GM19463 (cell line): Measurements from ENCODE around the gene DYNLT1.

ENCODE experiments used
- ATAC-seq: cut with Tn5 transposase; IDR thresholded peaks from one replicate; pipeline ENCODE4 v1.9.1; 2021; ENCODE audit warnings: mild to moderate bottlenecking, moderate library complexity; ENCODE audit not compliant: unreplicated experiment

Gene DYNLT1

DNA sequence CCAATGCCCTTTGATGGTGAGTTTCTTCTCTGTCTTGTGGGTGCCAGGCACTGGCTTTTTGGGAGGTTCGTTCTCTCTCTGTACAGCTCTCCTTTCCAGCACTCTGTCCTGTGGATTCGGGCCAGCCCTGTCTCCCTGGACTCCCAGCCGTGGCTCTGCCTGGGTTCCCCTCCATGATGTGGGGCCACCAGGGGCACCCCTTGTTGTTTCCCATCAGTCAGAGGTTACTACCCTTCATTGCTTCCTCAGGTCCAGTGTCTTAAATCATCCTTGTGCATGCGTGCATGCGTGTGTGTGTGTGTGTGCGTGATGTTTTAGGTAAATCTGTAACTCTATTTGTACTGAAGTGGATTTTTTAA, 40.5 kb downstream of the DYNLT1 start:
- ATAC-seq, result no peak

DNA sequence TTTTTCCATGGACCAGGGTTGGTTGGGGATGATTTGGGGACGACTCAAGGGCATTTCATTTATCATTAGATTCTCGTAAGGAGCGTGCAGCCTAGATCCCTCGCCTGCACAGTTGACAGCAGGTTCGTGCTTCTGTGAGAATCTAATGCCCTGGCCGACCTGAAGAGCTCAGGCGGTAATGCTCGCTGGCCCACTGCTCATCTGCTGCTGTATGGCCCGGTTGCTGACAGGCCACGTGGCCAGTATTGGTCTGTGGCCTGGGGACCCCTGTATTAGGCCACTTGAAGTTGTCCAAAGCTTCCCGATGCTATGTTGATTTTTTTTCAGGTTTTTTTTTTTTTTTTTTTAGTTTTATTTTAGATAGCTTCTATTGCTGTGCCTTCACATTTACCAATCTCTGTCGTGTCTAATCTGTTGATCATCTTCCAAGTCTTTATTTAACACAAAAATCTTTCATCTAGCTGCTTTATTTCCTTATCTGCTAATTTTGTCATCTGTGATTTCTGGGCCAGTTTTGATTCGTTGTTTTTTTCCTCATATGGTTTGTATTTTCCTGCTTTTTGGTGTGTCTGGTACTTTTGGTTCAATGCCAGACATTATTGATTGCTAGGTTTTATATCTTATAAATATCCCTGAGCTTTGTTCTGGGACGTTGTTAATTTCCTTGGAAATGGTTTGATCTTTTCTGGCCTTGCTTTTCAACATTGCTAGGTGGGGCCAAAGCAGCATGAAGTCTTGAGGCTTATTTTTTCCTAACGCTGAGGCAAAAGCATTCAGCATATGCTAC, 41.1 kb downstream of the DYNLT1 start:
- ATAC-seq, result no peak

DNA sequence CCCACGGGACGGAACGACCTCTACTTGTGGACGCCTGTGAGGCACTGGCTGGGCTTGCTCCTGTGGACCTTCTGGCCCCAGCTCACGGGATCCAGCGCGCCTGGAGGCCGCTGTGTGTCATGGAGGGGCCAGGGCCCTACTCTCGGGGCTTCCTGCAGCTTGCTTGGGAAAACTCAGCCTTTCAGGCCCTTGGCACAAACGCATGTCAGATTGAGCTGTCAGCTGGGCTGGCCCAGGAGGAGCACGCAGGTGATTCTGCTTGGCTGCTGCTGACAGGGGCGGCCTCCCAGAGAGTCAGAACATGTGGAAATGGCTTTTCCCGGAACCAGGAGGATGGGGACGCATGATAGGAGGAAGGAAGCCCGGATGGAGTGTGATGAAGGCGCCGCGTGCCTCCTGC, 44.9 kb downstream of the DYNLT1 start:
- no peak for ATAC-seq

DNA sequence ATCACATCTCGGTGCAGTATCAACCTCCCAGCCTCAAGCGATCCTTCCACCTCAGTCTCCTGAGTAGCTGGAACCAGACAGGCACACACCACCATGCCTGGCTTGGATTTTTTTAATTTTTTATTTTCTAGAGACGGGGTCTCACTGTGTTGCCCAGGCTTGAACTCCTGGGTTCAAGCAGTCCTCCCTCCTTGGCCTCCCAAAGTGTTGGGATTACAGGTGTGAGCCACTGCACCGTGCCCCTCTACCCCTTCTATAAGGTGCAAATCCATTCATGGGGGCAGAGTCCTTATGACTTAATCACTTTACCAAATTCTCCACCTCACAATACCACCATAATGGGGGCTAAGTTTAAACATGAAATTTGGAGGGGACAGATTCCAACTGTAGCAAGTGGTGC, 47.0 kb downstream of the DYNLT1 start:
- ATAC-seq, result no peak

DNA sequence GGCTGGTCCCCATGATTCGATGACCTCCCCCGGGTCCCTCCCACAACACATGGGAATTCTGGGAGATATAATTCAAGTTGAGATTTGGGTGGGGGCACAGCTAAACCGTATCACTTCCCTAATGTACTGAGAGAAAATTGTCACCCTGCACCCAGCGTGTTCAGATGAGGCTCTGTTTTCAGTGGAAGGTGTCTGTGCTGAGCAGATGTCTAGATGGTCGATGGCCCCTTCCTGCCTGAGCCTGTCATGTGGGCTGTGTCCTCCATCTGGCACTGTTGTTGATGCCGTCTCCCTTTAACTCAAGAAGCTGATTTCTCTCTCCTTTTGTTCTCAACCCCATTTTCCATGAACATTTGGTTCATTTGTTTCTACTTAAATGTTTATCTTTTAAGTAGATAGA, 47.7 kb downstream of the DYNLT1 start:
- no peak for ATAC-seq

DNA sequence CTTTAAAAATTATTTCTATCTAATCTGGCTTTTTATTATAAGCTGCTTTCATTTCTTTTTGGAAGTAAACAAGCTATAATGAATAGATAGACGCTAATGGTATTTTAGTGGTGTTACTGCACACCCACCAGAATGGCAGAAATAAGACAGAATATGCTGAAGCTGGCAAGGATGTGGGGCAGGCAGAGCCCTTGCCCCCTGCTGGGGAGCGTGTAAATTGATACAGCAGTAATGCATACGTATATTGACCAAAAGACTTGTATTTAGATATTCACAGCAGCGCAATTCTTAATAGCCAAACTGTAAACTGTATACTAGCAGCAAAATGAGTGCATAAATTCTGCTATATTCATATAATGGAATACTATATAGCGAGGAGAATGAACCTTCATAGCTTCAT, 49.3 kb downstream of the DYNLT1 start:
- ATAC-seq, result no peak

DNA sequence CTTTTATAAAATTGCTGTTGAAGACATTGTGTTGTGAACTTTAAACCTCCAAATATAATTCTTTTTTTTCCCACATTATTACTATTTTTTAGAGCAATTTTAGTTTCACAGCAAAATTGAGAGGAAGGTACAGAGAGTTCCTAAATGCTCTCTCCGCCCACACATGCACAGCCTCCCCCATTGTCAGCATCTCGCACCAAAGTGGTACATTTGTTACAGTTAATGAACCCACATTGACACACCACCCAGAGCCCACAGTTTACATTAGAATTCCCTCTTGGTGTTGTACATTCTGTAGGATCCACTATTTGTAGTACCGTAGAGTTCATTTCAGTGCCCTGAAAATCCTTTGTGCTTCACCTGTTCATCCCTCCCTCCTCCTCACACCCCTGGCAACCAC, 50.9 kb downstream of the DYNLT1 start:
- no peak for ATAC-seq

DNA sequence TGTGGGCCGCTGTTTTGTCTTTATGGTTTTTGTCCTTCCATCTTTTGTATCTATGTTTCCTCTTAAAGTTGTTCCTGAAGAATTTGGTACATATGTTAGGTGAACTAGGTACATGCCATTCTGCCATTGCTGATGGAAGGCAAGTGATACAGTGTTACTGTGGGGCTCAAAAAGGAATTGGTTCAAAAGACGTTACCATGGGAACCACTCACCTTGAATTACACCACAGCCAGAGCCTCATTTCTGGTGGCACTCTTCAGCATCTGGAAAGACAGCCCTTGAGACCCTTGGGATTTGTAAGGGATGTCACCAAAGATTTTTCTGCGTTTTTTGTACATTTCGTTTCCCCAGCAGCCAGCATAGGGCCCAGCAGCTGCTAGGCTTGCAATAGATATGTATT, 52.7 kb downstream of the DYNLT1 start:
- ATAC-seq, result no peak

DNA sequence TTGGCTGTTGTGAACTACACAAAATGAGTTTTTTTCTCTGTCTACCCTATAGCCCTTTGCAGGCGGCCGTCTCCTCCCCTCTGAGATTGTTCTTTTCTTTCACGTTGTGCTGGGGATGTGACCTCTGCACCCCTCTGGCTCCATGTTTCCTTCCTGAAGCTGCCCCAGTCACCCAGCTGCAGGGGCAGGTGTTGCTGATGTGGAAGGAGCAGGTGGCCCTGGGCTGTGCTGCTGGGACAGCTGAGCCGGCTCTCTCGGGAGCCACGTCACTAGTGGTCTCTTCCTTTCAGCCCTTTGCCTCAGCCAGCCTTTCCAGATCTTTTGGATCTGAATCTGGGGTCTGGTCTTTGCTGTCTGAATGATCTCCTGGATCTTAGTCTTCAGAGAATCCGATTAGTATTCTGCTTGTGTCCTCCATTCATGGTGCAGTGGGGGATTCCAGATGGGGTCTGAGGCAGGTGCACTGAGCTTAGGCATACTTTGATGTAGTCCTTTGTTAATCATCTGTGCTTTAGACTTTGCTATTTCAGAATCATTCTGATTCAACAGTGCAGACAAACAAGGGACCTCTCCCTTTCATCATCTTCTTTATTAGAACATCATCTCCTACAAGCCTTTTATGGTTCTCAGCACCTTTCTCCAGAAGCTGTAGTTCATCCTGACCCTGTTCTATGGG, 53.3 kb downstream of the DYNLT1 start:
- ATAC-seq, result no peak

DNA sequence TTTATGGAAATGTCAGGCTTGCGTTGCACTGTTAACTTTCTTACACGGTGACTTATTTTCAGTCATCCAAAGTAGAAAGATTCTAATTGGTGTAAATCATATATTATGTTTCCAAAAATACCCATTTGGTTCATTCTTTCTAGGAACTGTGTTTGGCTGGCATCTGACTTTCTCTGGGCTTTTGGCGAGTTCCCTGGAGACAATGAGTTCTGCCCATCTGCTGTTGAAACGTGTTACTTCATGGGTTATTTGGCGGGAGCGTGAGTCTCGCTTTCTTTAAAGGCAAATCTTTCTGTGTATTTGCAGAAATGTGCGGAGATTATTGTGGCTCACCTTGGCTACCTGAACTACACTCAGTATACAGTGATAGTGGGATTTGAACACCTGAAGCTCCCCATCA, 55.2 kb downstream of the DYNLT1 start:
- no peak for ATAC-seq

DNA sequence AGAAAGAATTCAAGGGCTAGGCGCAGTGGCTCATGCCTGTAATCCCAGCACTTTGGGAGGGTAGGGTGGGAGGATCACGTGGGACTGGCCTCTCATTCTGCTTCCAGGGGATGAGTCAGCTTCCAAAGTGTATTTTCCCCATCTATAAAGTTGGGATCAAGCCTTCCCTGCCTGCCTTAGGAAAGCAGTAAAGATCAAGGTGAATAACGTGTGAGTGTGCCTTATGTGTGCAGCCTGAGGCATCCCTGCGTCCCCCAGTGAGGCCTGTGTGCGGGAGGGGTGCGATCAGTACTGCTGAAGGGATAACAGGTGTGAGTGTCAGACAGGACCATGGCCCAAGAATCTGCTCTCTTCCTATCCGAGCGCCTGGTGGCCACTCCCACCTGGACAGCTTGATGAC, 57.9 kb downstream of the DYNLT1 start:
- ATAC-seq, result no peak
